Tibial nerve (tissue), 4 donors: Measurements from ENCODE around the gene PUS7. TPM values are rescaled to one million over a fixed set of nuclear protein-coding genes. Genes with fewer than 3 reads are reported as not detected.

ENCODE experiments used
- DNase-seq, 2 donors: peaks; one replicate each; pipeline ENCODE4 v3.0.0-alpha.2; 2019; ENCODE audit warnings: low spot score in 2 of 2
- H3K27ac ChIP-seq, 4 donors: fragments of 200-600 bp; sonication (generic) in 3 of 4; one replicate each; pipeline ENCODE4 v1.5.1; 2017 to 2019; ENCODE audit warnings: mild to moderate bottlenecking in 1 of 4
- H3K27me3 ChIP-seq, 2 donors: fragments of 200-600 bp; sonication (generic) in 1 of 2; one replicate each; pipeline versions ENCODE4 v1.5.1 to v1.6.0; 2017 to 2019
- H3K36me3 ChIP-seq, 3 donors: fragments of 200-600 bp; sonication (generic); one replicate each; pipeline ENCODE4 v1.5.1; 2018 to 2019
- H3K4me1 ChIP-seq, 4 donors: fragments of 200-600 bp; sonication (generic) in 3 of 4; one replicate each; pipeline ENCODE4 v1.5.1; 2017 to 2019
- H3K4me3 ChIP-seq, 4 donors: fragments of 200-600 bp; sonication (generic) in 3 of 4; one replicate each; pipeline ENCODE4 v1.5.1; 2017 to 2019; ENCODE audit warnings: mild to moderate bottlenecking in 1 of 4, moderate library complexity in 1 of 4
- H3K9me3 ChIP-seq, 4 donors: fragments of 200-600 bp; sonication (generic) in 3 of 4; one replicate each; pipeline ENCODE4 v1.5.1; 2017 to 2019
- EP300 ChIP-seq, 2 donors: sonication (generic); formaldehyde crosslinking; IDR thresholded peaks; one replicate each; pipeline ENCODE4 v1.6.1; 2017; ENCODE audit warnings: antibody characterized with exemption in 2 of 2, mild to moderate bottlenecking in 1 of 2
- POLR2A ChIP-seq, 2 donors: fragments of 450-650 bp; IDR thresholded peaks; one replicate each; pipeline ENCODE4 v1.6.1; 2017; ENCODE audit warnings: antibody characterized with exemption in 2 of 2, mild to moderate bottlenecking in 2 of 2, moderate library complexity in 2 of 2
- WGBS, 2 donors: methylation state at CpG; one replicate each; pipeline ENCODE4 v1.1.5; 2018; 5-methylcytosine and 5-hydroxymethylcytosine counted together
- total RNA-seq, 4 donors: library from RNA; depleted of rRNA; stranded (reverse); fragments of >200 nt; gene quantifications; one replicate each; pipeline ENCODE4 v1.1.0, GENCODE V29; 2016
- TF ChIP-seq, protein P1 (sequence below), 5 experiments: fragments of 200-600 bp in 3 of 5; fragments of 450-650 bp in 2 of 5; sonication (generic) in 3 of 5; IDR thresholded peaks; one replicate each; pipeline ENCODE4 v1.5.1; 2016 to 2019; ENCODE audit warnings: antibody characterized with exemption in 5 of 5, mild to moderate bottlenecking in 3 of 5, moderate library complexity in 2 of 5

PUS7 gene
- total RNA-seq, 4 donors from 2014 or later, result 7.9 to 15.9 (median 15.4) TPM

- H3K27ac ChIP-seq, result no peak overlapping the region
- no peaks in the 10 kb centered on the region for H3K27me3 ChIP-seq
- TF ChIP-seq, protein P1, sequence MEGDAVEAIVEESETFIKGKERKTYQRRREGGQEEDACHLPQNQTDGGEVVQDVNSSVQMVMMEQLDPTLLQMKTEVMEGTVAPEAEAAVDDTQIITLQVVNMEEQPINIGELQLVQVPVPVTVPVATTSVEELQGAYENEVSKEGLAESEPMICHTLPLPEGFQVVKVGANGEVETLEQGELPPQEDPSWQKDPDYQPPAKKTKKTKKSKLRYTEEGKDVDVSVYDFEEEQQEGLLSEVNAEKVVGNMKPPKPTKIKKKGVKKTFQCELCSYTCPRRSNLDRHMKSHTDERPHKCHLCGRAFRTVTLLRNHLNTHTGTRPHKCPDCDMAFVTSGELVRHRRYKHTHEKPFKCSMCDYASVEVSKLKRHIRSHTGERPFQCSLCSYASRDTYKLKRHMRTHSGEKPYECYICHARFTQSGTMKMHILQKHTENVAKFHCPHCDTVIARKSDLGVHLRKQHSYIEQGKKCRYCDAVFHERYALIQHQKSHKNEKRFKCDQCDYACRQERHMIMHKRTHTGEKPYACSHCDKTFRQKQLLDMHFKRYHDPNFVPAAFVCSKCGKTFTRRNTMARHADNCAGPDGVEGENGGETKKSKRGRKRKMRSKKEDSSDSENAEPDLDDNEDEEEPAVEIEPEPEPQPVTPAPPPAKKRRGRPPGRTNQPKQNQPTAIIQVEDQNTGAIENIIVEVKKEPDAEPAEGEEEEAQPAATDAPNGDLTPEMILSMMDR (IDR thresholded peaks at IDR 0.05), result no peak
- TF ChIP-seq EP300 (IDR thresholded peaks at IDR 0.05) (no peak), POLR2A (IDR thresholded peaks at IDR 0.05) (no peak)
- no peak overlapping the region for H3K4me3 ChIP-seq
- H3K4me1 ChIP-seq, result no peaks in the 10 kb centered on the region
- no peak for DNase-seq
- H3K9me3 ChIP-seq, result no peaks in the 10 kb centered on the region
- 78 to 85% methylated on average over 4 of the region's 4 CpGs for WGBS, 2 donors
- peaks cover 0 to 40% (median 0%) of the 10 kb centered on the region in 3 donors for H3K36me3 ChIP-seq
These were observed 51.2 kb downstream of the PUS7 start for GRCh38 chr7:105470846-105471245.

DNA sequence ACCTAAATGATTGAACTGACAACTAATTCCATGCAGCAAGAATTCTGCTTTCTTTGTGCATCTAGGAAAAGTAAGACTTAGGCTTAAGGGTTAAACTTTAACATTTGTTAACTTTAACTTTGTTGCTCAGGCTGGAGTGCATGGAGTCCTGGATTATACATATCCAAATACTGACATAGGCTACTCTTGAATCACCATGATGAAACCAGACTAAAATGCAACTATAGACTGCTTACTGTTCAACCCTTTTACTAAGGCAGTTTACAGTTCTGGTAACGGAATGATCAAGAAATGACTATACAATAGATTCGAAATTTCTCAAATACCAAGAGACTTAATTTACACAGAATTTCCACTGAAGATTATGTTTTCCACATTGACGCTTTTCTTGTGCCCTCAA is 52.0 kb downstream of the PUS7 start:
- 93% methylated on average over 3 of the region's 3 CpGs for WGBS, 2 donors
- no peak overlapping the region for H3K27ac ChIP-seq
- DNase-seq, result no peak

DNA sequence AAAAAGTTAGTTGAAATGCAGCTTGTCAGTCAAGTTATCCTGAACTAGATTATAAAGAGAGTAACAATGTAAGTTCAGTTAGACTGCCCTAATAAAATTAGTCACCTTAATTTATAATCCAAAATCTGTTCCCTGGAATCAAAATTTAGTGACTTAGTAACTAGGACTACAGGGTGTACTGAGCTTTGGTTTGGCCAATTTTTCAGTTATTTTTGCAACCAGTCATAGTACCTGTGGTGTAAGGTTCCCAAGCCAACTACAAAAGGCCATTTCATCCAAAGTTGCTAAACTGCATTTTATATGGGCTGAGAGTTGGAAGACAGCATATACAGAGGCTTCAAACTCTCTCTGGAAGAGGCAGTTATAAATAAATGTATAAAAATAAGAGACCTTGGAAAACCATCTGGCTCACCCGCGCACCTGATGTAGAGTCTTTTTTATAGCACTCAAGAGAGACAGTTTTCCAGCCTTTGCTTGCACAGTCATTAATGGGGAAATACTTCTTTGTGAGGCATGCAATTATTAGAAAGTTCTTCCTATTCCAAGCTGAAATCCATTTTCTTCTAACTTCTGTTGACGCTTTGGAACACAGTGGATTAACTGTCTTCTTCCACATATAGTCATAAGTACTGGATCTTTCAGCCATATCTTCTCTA is 59.2 kb downstream of the PUS7 start:
- H3K9me3 ChIP-seq, result no peaks in the 10 kb centered on the region
- no peaks in the 10 kb centered on the region for H3K27me3 ChIP-seq
- H3K4me1 ChIP-seq, result no peaks in the 10 kb centered on the region
- peaks cover 0 to 68% (median 0%) of the 10 kb centered on the region in 3 donors for H3K36me3 ChIP-seq
- no peak for DNase-seq
- WGBS, 2 donors, result 67 to 78% methylated on average over 3 of the region's 3 CpGs
- no peak overlapping the region for H3K27ac ChIP-seq
- TF ChIP-seq, protein P1 (IDR thresholded peaks at IDR 0.05), result no peak
- TF ChIP-seq EP300 (IDR thresholded peaks at IDR 0.05) (no peak), POLR2A (IDR thresholded peaks at IDR 0.05) (no peak)
- H3K4me3 ChIP-seq, result no peak overlapping the region

More for the DNA sequence above, 52.0 kb downstream of the PUS7 start:
- TF ChIP-seq, protein P1 (IDR thresholded peaks at IDR 0.05), result no peak
- TF ChIP-seq EP300 (IDR thresholded peaks at IDR 0.05) (no peak), POLR2A (IDR thresholded peaks at IDR 0.05) (no peak)
- no peaks in the 10 kb centered on the region for H3K27me3 ChIP-seq
- H3K4me1 ChIP-seq, result no peaks in the 10 kb centered on the region
- H3K9me3 ChIP-seq, result no peaks in the 10 kb centered on the region
- H3K36me3 ChIP-seq, result peaks cover 0 to 42% (median 0%) of the 10 kb centered on the region in 3 donors
- H3K4me3 ChIP-seq, result no peak overlapping the region

GRCh38 chr7:105461518-105461917 is 60.6 kb downstream of the PUS7 start:
- WGBS, 2 donors, result 82 to 84% methylated on average over 2 of the region's 2 CpGs
- H3K27ac ChIP-seq, result no peak overlapping the region
- no peaks in the 10 kb centered on the region for H3K9me3 ChIP-seq
- TF ChIP-seq POLR2A (IDR thresholded peaks at IDR 0.05) (no peak), EP300 (IDR thresholded peaks at IDR 0.05) (no peak)
- TF ChIP-seq, protein P1 (IDR thresholded peaks at IDR 0.05), result no peak
- H3K4me1 ChIP-seq, result no peaks in the 10 kb centered on the region
- no peak overlapping the region for H3K4me3 ChIP-seq
- no peak for DNase-seq
- peaks cover 0 to 77% (median 0%) of the 10 kb centered on the region in 3 donors for H3K36me3 ChIP-seq
- no peaks in the 10 kb centered on the region for H3K27me3 ChIP-seq

GRCh38 chr7:105457619-105458225 is 64.3 kb downstream of the PUS7 start:
- H3K4me3 ChIP-seq, result no peak overlapping the region
- no peak overlapping the region for H3K27ac ChIP-seq
- H3K36me3 ChIP-seq, result peaks cover 0 to 55% (median 0%) of the 10 kb centered on the region in 3 donors
- H3K27me3 ChIP-seq, result no peaks in the 10 kb centered on the region
- TF ChIP-seq, protein P1 (IDR thresholded peaks at IDR 0.05), result no peak
- TF ChIP-seq EP300 (IDR thresholded peaks at IDR 0.05) (no peak), POLR2A (IDR thresholded peaks at IDR 0.05) (no peak)
- no peaks in the 10 kb centered on the region for H3K9me3 ChIP-seq
- peaks cover 0 to 10% (median 0%) of the 10 kb centered on the region in 4 donors for H3K4me1 ChIP-seq
- WGBS, 2 donors, result 91 to 93% methylated on average over 8 of the region's 8 CpGs
- DNase-seq, result no peak
